ENCODE data around the gene MAP3K4.

The MAP3K4 gene, protein sequence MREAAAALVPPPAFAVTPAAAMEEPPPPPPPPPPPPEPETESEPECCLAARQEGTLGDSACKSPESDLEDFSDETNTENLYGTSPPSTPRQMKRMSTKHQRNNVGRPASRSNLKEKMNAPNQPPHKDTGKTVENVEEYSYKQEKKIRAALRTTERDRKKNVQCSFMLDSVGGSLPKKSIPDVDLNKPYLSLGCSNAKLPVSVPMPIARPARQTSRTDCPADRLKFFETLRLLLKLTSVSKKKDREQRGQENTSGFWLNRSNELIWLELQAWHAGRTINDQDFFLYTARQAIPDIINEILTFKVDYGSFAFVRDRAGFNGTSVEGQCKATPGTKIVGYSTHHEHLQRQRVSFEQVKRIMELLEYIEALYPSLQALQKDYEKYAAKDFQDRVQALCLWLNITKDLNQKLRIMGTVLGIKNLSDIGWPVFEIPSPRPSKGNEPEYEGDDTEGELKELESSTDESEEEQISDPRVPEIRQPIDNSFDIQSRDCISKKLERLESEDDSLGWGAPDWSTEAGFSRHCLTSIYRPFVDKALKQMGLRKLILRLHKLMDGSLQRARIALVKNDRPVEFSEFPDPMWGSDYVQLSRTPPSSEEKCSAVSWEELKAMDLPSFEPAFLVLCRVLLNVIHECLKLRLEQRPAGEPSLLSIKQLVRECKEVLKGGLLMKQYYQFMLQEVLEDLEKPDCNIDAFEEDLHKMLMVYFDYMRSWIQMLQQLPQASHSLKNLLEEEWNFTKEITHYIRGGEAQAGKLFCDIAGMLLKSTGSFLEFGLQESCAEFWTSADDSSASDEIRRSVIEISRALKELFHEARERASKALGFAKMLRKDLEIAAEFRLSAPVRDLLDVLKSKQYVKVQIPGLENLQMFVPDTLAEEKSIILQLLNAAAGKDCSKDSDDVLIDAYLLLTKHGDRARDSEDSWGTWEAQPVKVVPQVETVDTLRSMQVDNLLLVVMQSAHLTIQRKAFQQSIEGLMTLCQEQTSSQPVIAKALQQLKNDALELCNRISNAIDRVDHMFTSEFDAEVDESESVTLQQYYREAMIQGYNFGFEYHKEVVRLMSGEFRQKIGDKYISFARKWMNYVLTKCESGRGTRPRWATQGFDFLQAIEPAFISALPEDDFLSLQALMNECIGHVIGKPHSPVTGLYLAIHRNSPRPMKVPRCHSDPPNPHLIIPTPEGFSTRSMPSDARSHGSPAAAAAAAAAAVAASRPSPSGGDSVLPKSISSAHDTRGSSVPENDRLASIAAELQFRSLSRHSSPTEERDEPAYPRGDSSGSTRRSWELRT (N-terminal part only)

DNA sequence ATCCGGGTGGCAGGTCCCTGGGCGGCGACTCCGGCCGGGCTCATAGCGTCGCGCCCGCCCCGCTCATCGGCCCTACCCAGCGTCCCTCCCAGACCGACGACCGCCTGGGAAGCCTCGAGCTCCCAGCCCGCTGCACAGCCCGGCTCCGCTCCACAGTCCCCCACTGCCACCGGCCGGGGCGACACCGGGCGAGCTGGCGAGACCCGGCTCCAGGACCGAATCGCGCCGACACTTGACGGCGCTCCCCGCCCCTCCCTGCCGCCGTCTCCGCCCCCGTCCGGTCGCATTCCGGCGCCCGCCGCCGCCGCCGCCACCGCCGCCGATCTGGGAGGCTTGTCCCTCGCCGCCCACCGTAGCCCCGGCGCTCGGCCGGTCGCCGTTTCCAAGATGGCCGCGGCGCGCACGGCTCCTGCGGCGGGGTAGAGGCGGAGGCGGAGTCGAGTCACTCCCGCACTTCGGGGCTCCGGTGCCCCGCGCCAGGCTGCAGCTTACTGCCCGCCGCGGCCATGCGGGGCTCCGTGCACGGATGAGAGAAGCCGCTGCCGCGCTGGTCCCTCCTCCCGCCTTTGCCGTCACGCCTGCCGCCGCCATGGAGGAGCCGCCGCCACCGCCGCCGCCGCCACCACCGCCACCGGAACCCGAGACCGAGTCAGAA is at the start of gene MAP3K4:
Gene MAP3K4 (plus strand): TSS at position 364 of the 655 bp plus-strand sequence. CDS start 163 bp downstream, at position 527.
- DNase-seq (ENCODE audit: low read depth) = peak; percentile 75

DNA sequence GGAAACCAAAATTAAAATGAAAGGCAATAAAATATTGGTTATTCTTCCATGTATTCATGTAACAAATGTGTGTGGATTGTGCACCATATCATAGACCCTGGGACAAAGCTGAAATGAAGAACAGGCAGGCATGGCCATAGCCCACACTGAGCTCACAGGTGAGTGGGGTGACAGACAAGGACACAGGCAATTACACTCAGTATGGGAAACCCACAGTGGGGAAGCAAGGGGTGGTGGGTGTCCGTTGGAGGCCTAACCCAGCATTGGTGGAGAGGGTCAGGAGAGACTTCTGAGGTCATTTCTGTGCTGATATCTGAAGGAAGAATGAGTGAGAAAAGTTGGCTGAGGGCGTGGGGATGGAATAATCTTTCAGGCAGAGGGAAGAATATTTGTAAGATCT is 47.6 kb upstream of the MAP3K4 start:
- no peak for DNase-seq (ENCODE audit: low read depth)

DNA sequence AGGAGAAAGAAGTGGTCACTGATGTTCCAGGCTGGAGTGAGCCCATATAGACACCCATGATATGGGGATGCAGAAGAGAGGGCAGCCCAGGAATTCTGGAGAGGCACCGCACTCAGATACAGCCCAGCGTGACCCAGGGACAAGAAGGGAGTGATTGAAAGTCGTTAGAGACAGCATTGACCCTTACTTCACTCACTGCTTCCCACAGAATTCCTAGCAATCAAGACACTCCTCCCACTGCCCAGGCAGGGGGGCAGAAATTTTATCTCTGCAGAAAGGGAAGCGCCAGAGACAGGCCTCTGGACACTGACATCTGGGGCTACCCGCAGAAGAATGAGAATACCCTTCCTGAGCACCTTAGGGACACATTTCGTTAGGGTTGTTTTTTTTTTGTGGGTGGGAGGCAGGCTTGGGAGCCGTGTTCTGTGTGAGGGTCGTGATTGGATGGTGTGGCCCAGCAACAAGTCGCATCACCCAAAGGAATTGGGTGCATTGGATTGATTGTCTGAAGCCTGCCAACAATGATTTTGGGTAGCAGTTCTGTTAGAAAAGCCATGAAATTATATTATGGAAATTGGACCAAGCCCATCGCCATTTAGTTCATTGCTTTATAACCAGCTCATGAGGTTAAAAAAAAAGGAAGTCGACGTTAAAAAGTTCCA is 45.9 kb upstream of the MAP3K4 start:
- DNase-seq (ENCODE audit: low read depth) = no peak

DNA sequence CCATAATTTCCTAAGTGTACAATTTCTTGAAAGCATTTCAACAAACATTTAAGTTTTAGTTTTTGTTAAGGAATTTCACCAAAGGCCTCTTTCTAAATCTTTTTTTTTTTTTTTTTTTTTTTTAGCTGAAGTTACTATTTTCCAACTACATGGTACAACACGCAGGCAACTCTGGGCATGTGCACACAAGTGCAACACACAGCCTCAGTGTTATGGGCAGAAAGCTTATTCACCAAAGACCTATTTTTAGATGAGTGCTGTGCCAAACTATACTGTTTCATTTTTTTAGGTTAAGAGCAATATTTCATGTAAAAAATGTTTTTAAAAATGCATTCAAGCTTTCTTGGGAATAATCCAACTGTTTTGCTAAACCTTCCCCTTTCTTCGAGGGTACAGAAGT is 42.0 kb upstream of the MAP3K4 start:
- no peak for DNase-seq (ENCODE audit: low read depth)

DNA sequence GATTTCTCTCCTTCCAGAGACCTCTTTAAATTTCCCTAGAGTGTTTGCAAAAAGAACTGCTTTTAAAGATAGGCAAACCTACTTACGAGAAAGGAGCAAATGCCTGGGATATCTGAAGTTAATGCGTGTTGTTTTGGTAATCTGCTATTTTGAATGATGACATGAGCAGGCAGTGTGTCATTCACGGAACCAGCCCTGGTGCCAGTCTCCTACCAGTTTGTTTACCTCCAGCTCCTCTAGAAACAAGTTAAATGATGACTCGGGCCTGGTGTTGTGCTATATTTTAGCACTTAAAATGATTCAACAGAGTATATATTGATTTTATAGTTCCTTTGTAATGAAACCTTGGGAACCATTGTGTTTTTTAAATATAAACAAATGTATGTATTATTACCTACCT is 41.1 kb upstream of the MAP3K4 start:
- no peak for DNase-seq (ENCODE audit: low read depth)

DNA sequence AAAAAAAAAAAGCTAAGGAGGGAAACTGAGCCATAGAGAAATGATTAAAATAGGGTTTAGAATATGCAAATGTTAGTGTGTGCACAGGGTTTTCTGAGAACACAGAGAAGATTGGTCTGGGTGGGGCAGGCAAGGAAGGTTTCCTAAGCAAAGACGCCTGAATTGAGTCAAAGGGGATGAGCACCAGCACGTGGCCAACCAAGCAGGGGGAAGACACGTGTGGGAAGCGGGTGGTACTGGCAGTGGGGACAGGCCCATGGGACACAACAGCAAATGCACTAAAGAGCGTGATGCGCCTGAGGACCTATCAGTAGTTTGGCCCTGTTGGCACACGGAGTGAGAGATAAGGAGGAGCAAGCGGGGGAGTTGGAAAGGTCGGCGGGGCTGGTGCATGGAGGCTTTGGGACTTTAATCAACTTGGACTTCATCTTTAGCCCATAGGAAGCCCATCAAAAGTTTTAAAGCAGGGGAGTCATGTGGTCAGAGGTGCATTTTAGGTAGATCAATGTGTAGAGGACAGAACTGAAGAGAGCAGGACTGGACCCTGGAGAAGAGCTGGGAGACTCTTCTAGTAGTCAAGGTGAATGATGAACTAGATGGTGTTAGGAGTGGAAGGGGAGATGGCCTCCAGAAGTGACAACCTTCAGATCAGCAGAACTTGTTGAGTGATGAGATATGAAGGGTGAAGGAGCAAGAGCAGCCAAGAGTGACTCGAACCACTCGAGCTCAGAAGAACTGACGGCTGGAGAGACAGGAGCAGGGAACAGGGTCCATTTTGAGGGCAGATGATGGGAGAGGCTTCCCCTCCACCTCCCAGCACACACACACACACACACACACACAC is 40.2 kb upstream of the MAP3K4 start:
- DNase-seq (ENCODE audit: low read depth) = no peak

DNA sequence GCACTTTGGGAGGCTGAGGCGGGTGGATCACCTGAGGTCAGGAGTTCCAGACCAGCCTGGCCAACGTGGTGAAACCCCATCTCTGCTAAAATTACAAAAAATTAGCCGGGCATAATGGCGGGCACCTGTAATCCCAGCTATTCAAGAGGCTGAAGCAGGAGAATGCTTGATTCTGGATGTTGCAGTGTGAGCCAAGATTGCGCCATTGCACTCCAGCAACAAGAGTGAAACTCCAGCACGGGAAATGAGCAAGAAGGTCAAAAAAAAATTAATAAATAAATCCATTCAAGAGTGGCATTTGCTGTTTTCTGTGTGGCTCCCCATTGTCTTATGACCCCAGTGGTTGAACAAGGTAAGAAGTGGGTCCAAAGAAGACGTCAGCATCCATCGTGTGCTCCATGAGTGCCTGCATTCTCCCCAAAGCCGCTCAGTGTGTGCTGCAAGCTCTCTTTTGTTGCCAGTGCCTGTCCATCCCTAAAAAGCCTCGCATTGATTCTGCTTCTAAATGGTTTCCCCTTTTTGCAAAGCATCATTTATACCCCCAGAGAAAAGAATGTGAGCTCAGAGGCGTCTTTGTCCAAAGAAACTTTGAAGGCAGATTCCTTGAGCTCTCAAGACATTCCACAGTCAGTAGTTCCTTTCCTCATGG is 38.8 kb upstream of the MAP3K4 start:
- no peak for DNase-seq (ENCODE audit: low read depth)

DNA sequence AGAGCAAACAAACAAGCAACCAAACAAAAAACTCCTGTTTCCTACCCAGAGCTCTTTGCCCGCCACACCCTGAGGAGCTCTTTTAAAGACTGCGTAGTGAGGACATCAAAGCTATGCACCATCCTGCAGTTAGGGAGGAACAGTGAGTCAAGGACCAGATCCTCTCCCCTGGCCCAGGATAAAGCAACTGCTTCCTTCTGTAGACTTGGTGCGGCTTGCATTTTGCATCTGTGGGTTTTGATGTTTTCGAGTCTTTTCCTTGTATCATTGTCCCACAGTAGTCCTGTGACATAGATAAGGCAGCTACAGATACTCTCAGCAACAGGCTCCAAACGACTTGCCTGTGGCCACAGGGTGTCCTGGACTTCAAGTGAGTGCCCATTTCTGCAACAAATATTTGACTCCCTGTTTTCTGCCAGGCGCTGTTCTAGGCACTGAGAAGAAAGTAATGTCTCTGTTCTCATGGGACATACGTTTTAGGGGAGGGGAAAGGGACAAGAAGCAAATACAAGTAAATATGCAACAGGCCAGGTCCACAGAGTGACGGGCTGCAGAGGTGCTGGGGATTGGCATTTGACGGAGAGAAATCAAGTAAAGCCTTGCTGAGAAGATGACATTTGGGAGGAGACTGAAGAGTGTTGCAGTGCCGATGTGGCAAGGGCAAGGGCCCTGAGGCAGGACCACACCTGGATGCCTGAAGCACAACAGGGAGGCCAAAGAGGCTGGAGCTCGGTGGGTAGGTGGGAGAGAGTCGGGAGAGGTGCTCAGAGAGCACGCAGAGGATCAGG is 35.9 kb upstream of the MAP3K4 start:
- no peak for DNase-seq (ENCODE audit: low read depth)

DNA sequence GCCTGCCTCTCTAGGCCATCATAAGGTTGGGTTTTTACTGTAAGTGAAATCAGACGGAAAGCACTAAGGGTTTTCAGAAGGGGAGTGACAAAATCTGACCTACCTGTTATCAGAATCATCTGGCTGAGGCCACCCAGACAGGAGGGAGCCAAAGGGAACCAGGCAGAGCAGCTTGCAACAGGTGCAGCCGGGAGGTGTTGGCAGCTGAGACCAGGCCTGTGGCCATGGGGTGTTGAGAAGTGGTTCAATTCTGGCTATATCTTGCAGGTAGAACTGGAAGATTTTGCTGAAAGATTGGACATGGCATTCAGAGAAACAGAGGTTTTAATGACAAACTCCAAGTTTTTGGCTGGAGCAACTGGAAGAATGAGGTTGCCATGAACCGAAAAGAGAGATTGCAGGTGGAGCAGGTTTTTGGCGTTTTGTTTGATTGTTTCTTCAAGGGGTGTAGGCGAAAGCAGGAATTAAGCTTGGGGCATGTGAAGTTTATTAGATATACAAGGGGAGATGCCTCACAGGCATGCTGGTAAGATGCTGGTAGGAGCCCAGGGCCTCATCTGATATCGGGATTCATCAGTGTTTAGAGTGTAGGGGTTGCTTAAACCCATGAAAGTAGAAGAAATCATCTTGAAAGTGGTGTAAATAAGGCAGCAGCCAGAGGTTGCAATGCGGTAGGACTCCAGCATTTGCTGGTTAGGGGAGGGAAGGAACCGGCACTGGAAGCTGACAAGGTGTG is 35.1 kb upstream of the MAP3K4 start:
- DNase-seq (ENCODE audit: low read depth) = no peak

DNA sequence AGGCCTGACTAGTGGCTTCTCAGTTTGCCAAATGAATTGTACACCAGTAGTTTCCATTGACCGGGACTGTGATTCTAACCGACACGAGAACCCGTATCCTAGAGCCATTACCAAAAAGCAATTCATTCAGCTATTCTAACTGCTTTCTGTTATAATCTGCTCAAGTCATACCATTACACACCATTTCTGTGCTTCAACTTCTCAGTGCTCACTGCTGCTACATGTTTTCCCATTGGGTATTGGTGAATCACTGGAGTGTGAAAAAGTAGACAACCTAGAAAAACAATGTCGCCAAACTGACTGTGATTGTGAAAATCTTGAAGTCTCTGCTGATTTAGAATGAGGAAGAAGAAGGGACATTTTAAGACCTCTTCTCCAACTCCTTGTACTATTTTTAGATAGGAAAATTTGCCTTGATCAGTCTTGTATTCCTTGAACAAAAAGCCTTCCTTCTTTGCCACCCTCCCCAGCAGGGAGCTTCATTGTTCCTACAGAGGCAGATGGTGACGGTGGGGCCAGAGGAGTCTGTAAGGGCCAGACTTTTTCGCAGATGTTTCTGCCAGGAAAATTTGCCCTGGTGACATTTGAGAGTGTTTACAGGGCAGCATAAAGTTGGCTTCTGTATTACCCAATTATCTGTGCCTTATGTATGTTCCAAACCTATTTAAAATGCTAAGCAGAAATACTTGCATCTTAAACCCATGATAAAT is 31.7 kb upstream of the MAP3K4 start:
- DNase-seq (ENCODE audit: low read depth) = no peak

DNA sequence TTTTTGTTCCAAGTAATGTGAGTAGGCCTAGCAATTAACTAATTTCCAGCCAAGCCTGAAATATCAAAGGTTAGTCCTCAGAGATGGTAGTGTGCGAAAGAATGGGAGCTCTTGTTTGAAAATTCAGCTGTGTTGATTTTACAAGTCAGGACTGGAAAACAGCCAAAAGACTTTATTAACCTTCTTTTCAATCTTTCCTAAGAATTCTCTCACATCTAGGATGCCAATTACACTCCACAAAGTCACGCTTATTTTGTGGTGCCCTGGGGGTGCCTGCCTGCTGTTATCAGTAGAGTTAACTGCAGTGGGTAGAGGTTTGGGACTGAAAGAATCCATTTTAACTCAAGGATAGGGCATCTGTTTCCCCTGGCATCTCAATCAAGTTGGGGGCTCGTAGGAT is 30.7 kb upstream of the MAP3K4 start:
- no peak for DNase-seq (ENCODE audit: low read depth)

DNA sequence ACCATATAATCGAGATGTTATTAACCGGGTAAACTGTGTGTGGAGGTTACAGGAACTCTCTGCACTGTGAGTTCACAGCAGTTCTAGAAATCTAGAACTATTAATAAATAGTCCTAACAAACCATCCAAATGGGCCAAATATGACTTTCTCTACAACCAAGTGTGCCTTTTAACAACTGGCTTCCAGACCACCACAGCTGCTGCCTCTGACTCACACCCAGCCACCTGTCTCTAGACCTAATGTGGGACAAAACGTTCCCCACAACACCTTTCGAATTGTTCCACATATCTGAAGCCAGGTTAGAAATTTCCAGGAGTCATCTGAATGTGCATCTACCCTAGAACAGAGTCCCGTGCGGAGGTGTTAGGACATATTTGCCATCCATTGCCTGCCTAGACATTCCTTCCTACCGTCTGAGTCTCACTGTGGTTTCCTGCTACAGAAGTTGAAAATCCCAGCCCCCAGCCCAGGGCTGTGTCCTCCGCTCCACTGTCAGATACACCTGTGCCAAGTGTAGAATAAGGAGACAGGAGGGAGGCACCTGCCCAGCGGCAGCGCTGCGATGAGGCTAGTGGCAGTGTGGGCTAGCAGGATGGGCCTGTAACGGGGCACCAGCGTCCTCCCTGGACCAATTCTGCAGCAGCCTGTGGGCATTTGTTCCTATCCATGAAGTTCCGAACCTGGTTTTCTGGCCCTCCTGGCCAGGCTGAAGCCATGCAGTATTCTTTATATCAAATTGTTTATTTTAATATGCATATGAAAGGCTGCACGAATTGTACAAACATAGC is 28.5 kb upstream of the MAP3K4 start:
- DNase-seq (ENCODE audit: low read depth) = no peak

DNA sequence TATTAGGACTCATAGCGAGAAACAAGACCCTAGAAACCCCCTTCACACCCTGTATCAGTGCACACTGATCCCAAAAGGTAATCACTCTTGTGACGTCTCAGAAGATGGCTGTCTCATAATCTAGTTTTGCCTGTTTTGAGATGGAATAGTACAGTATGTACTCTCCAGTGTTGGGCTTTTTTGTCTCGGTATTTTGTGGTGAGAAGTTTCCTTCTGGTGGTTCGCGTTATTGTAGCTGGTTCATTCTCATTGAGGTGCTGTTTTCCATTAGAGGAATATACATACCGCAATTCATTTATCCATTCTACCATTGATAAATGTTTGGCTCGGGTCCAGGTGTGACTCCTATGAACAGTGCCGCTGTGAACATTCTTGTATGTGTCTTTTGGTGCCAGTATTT is 27.9 kb upstream of the MAP3K4 start:
- DNase-seq (ENCODE audit: low read depth) = no peak

DNA sequence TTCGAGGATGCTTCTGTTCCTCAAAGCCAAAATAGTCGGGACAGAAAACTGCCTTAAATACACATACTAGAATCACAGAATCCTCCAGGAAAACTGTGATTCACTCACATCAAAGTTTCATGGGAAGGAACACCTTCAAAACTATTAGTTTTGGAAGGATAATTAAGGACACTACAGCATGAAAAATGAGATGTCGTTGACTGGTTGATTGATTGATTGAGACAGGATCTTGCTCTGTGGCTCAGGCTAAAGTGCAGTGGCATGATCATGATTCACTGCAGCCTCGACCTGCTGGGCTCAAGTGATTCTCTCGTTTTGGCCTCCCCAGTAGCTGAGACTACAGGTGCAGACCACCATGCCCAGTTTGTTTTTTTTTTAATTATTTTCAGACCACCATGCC is 25.7 kb upstream of the MAP3K4 start:
- DNase-seq (ENCODE audit: low read depth) = no peak

DNA sequence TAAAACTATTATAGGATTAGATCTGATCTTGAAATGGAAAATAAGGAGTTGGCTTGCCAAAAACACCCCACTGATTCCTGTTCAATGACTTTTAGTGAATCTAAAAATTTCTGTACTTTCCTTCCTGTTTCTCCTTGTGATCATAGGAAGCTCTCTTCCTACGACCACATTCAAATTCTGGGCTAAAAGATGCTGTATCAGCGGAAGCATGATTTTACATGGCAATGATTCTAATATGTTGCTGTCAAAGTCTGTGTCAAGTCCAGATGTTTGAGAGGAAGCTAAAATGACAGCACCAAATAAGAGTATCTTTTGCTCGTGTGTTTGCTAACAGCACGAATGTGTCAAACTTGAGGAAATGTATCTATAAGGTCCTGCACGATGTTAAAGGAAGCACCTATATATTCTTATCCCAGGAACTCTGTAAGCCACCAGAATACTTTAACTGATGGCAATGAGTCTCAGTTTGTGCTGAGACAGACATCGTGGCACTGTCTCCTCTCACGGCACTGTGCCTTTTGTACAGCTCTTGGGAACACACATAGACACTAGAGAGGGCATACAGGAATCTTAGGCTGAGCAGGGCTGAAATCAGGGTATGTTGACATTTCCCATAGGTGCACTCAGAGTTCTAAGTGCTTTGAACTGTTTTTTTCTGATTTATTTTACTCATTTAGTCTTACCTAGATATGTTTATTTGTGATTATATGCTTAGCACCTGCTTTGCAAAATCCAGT is 24.9 kb upstream of the MAP3K4 start:
- no peak for DNase-seq (ENCODE audit: low read depth)

DNA sequence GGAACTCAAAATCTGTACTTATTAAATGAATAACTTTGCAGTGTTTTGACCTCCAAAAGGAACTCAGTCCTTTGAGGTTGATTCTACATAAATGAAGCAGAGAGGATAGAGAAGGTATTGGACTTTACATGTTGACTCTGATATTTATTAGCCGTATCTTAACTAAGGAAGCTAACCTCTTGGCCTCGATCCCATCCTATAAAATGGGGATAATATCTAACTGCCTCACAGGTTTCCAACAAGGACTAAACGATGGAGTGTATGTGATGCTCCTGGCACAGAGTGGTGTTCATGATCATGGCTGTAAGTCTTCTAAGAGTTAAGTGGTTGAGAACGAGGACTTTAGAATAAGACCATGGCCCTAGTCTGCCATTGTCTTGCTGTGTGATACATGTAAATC is 24.2 kb upstream of the MAP3K4 start:
- no peak for DNase-seq (ENCODE audit: low read depth)

Measured in stimulated activated CD8-positive, alpha-beta memory T cell treated with anti-CD3 and anti-CD28 coated beads, Interleukin-12 subunit alpha, Interleukin-12 subunit beta, amount 100 ng/mL, for 4 hours (primary cell).